WI38 (cell line): ENCODE measurements around the gene C17orf113.

ENCODE experiments used
- H3K4me3 ChIP-seq: 2 replicates; pipeline ENCODE4 v1.5.1; 2011; ENCODE audit warnings: low read depth, mild to moderate bottlenecking, control low read depth, low read length
- CTCF ChIP-seq: IDR thresholded peaks from 2 replicates; pipeline ENCODE4 v1.5.1; 2012; ENCODE audit warnings: low read depth, mild to moderate bottlenecking, control low read depth, low read length

The C17orf113 gene

GRCh38 chr17:42078396-42079043 is 28.1 kb upstream of the C17orf113 start:
- no peak overlapping the region for H3K4me3 ChIP-seq
- no peak for TF ChIP-seq CTCF

- H3K4me3 ChIP-seq, result no peak overlapping the region
- TF ChIP-seq CTCF, result no peak
These were observed 27.4 kb upstream of the C17orf113 start for GRCh38 chr17:42077755-42078154.

- H3K4me3 ChIP-seq, result no peak overlapping the region
- TF ChIP-seq CTCF, result no peak
These were observed 26.6 kb upstream of the C17orf113 start for GRCh38 chr17:42076797-42077559.

- H3K4me3 ChIP-seq, result no peak overlapping the region
- TF ChIP-seq CTCF, result no peak
These were observed 25.4 kb upstream of the C17orf113 start for GRCh38 chr17:42075789-42076188.

- H3K4me3 ChIP-seq, result no peak overlapping the region
- no peak for TF ChIP-seq CTCF
These were observed 22.2 kb upstream of the C17orf113 start for GRCh38 chr17:42072323-42073187.

- TF ChIP-seq CTCF, result no peak
- H3K4me3 ChIP-seq, result no peak overlapping the region
These were observed 21.4 kb upstream of the C17orf113 start for GRCh38 chr17:42071810-42072209.
